Cardiac atrium fibroblast (primary cell): Measurements from ENCODE around the gene DVL1. TPM values are rescaled to one million over a fixed set of nuclear protein-coding genes. Genes with fewer than 3 reads are reported as not detected.

ENCODE experiments used
- total RNA-seq: library from RNA; depleted of rRNA; stranded (reverse); fragments of >200 nt; gene quantifications from 2 replicates; pipeline ENCODE4 v1.2.3, GENCODE V29; 2015

Gene DVL1
- 43.1 and 48.4 TPM in 2 replicates for total RNA-seq

GRCh38 chr1:1349256-1350012, at the start of gene DVL1:
Gene DVL1, minus strand, starts transcription at chr1:1349418. Its CDS starts 353 bp downstream, at chr1:1349065.

DNA sequence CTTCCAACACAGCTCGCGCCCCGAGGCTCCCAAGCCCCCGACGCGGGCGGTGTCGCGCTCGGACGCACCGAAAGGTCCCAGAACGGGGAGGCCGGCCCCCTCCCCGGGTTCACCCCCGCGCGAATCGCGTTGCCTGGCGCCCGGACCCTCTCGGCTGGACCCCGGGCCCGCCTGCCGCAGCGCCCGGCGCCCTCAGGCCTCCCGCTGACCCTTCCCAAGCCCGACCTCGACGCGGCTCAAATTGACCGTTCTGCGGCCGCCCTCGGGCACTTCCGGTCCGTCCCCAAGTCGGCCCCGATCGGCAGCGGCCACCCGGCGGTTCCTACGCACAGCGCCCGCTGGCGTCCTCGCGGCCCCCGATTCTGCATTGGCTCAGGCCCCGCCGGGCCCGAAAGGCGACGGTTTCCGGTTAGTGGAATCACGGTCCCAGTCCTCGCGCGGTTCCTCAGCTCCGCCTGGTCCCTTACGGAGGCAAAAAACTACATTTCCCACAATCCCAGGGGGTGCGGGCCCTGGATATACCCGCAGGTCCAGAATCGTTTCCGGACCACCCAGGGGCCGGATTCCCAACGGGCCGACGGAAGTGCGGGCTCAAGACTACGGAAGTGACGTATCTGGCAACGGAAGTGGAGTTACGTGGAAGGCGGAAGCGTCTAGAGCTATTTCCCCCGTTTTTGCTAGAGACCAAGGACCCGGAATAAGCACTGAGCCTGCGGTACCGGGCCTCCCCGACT, 25.9 kb upstream of the DVL1 start, which contains the start of gene AURKAIP1:
Gene AURKAIP1, minus strand, starts transcription at position 279 of the 734 bp plus-strand sequence. CDS start 451 bp downstream, outside the sequence.

GRCh38 chr1:1358433-1359271, 9.4 kb upstream of the DVL1 start, which contains the start of gene MXRA8:
Gene MXRA8, minus strand, starts transcription at chr1:1358555. Its CDS starts 51 bp downstream, at chr1:1358504.

GRCh38 chr1:1331068-1331965, 17.9 kb downstream of the DVL1 start, which contains the start of gene TAS1R3:
Gene TAS1R3, plus strand, starts transcription at chr1:1331280. Its CDS starts 66 bp downstream, at chr1:1331346.

DNA sequence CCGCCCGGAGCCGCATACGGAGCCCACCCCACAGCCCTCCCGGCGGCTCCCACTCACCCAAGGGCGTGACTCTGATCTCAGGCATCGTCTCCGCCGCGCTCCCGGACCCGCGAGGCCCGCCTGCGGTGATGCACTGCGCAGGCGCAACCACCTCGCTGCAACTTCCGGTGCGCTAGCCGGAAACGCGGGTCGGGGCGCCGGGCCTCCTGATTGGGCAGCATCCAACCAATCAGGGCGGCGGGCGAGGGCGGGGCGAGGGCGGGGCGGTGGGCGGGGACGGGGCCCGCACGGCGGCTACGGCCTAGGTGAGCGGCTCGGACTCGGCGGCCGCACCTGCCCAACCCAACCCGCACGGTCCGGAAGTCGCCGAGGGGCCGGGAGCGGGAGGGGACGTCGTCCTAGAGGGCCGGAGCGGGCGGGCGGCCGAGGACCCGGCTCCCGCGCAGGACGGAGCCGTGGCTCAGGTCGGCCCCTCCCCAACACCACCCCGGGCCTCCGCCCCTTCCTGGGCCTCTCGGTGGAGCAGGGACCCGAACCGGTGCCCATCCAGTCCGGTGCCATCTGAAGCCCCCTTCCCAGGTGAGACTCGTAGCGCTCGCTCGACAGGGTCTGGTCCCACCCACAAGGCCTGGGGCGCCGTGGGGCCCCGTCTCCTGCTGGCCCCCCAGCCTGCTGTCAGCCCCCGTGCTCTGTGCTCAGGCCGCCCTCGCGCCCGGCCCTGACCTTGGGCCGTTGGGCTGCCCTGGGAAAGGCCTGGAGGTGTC, 24.5 kb downstream of the DVL1 start, which contains the start of the genes CPTP and INTS11:
Gene CPTP, plus strand, starts transcription at position 279 of the 764 bp plus-strand sequence. CDS start 2,109 bp downstream, outside the sequence.
Gene INTS11, minus strand, starts transcription at position 137 of the 764 bp plus-strand sequence. Its CDS starts 52 bp downstream, at position 85.

GRCh38 chr1:1307923-1308755, 41.1 kb downstream of the DVL1 start, which contains the start of the genes ACAP3 and PUSL1:
Gene ACAP3, minus strand, starts transcription at chr1:1307930. Its CDS starts 115 bp downstream, at chr1:1307815.
Gene PUSL1, plus strand, starts transcription at chr1:1308597. Its CDS starts 47 bp downstream, at chr1:1308644.

Other genes with a start within 250 kb of the DVL1 start
- 8.4 and 16.6 TPM in 2 replicates for gene C1orf159, start 233.3 kb downstream of the DVL1 start, total RNA-seq
- gene TTLL10, start 175.5 kb downstream of the DVL1 start, total RNA-seq, result not detected in 2 replicates
- gene TNFRSF18, start 142.8 kb downstream of the DVL1 start, total RNA-seq, result not detected in 2 replicates
- gene TNFRSF4, start 135.3 kb downstream of the DVL1 start, total RNA-seq, result 1.9 TPM in 1 of 2 replicates, not detected in the other
- gene SDF4, start 117.4 kb downstream of the DVL1 start, total RNA-seq, result 231 and 251 TPM in 2 replicates
- gene B3GALT6, start 117.2 kb downstream of the DVL1 start, total RNA-seq, result 21.7 and 38.4 TPM in 2 replicates
- 4.0 TPM in 1 of 2 replicates, not detected in the other for gene C1QTNF12, start 102.7 kb downstream of the DVL1 start, total RNA-seq
- gene UBE2J2, start 75.6 kb downstream of the DVL1 start, total RNA-seq, result 31.1 and 39.7 TPM in 2 replicates
- gene SCNN1D, start 69.0 kb downstream of the DVL1 start, total RNA-seq, result 0.16 and 0.90 TPM in 2 replicates
- gene ACAP3, start 41.5 kb downstream of the DVL1 start, total RNA-seq, result 20.4 and 39.4 TPM in 2 replicates
- 25.8 and 28.7 TPM in 2 replicates for gene PUSL1, start 40.8 kb downstream of the DVL1 start, total RNA-seq
- 64.3 and 78.3 TPM in 2 replicates for gene INTS11, start 24.8 kb downstream of the DVL1 start, total RNA-seq
- gene CPTP, start 24.6 kb downstream of the DVL1 start, total RNA-seq, result 31.1 and 32.6 TPM in 2 replicates
- gene TAS1R3, start 18.1 kb downstream of the DVL1 start, total RNA-seq, result under 0.01 and 0.49 TPM in 2 replicates
- 121 and 139 TPM in 2 replicates for gene MXRA8, start 9.1 kb upstream of the DVL1 start, total RNA-seq
- gene AURKAIP1, start 25.8 kb upstream of the DVL1 start, total RNA-seq, result 117 and 148 TPM in 2 replicates
- gene CCNL2, start 49.9 kb upstream of the DVL1 start, total RNA-seq, result 79.7 and 127 TPM in 2 replicates
- 76.9 and 98.2 TPM in 2 replicates for gene MRPL20, start 57.9 kb upstream of the DVL1 start, total RNA-seq
- gene ANKRD65, start 71.9 kb upstream of the DVL1 start, total RNA-seq, result 2.2 TPM in 1 of 2 replicates, not detected in the other
- 17.7 and 32.0 TPM in 2 replicates for gene VWA1, start 86.3 kb upstream of the DVL1 start, total RNA-seq
- not detected in 2 replicates for gene ATAD3C, start 100.3 kb upstream of the DVL1 start, total RNA-seq
- gene ATAD3B, start 122.3 kb upstream of the DVL1 start, total RNA-seq, result 15.7 and 19.9 TPM in 2 replicates
- 34.5 and 35.4 TPM in 2 replicates for gene ATAD3A, start 162.7 kb upstream of the DVL1 start, total RNA-seq
- gene TMEM240, start 191.2 kb upstream of the DVL1 start, total RNA-seq, result 7.0 TPM in 2 replicates
- gene SSU72, start 225.4 kb upstream of the DVL1 start, total RNA-seq, result 85.7 and 101 TPM in 2 replicates